Fibroblast of pulmonary artery (primary cell): Measurements from ENCODE around the gene GPR137.
"Not testable (repeated sequence)": the region's sequence is repeated elsewhere in the genome, so short reads cannot be mapped to it uniquely, and the experiment has no call there.

Experiments
- DNase-seq: peaks from one replicate; pipeline ENCODE4 v3.0.0-alpha.2; 2010; ENCODE audit warnings: low read depth
- H3K4me3 ChIP-seq: replicated peaks from 2 replicates; pipeline ENCODE4 v1.5.1; 2011; ENCODE audit warnings: low read depth, mild to moderate bottlenecking, control low read depth, low read length, moderate library complexity
- CTCF ChIP-seq: IDR thresholded peaks from 2 replicates; pipeline ENCODE4 v1.5.1; 2011; ENCODE audit warnings: mild to moderate bottlenecking, control low read depth, low read length, inconsistent platforms; ENCODE audit errors: missing control alignments

The GPR137 gene

GRCh38 chr11:64320556-64320955 lies 34.9 kb downstream of the GPR137 start:
- no peak for DNase-seq
- no peak for TF ChIP-seq CTCF
- no peak overlapping the region for H3K4me3 ChIP-seq

- no peak overlapping the region for H3K4me3 ChIP-seq
- DNase-seq = no peak
These were observed 35.4 kb downstream of the GPR137 start for GRCh38 chr11:64321026-64321425.

GRCh38 chr11:64321533-64321932 lies 35.9 kb downstream of the GPR137 start:
- no peak for DNase-seq
- no peak for TF ChIP-seq CTCF
- no peak overlapping the region for H3K4me3 ChIP-seq

More at GRCh38 chr11:64321026-64321425, 35.4 kb downstream of the GPR137 start:
- TF ChIP-seq CTCF = no peak

GRCh38 chr11:64322925-64323260 lies 37.2 kb downstream of the GPR137 start:
- DNase-seq = no peak
- TF ChIP-seq CTCF = no peak
- H3K4me3 ChIP-seq = no peak overlapping the region

- no peak overlapping the region for H3K4me3 ChIP-seq
- DNase-seq = no peak
- no peak for TF ChIP-seq CTCF
These were observed 37.7 kb downstream of the GPR137 start for GRCh38 chr11:64323373-64323772.

- not testable (repeated sequence) for H3K4me3 ChIP-seq, DNase-seq
These were observed 38.3 kb downstream of the GPR137 start for GRCh38 chr11:64323984-64324383.

- no peak for DNase-seq
- TF ChIP-seq CTCF = no peak
- H3K4me3 ChIP-seq = no peak overlapping the region
These were observed 39.2 kb downstream of the GPR137 start for GRCh38 chr11:64324692-64325469.
